Endothelial cell of umbilical vein (primary cell): Measurements from ENCODE around the gene CBLN4. TPM values are rescaled to one million over a fixed set of nuclear protein-coding genes. Genes with fewer than 3 reads are reported as not detected.

Source experiments
- BruUV-seq: library from RNA; stranded (reverse); fragments of 400-500 nt; replicated peaks from 2 replicates; lab custom pipeline; 2021; lab: Mats Ljungman, UMichigan
- CTCF ChIA-PET: fragments of 300-600, 350-600 bp; sonication (Branson Sonifier 250); formaldehyde crosslinking; loops from one replicate; lab custom pipeline; 2021; ENCODE audit warnings: antibody characterized with exemption, inconsistent platforms; lab: Charles Lee
- POLR2A ChIA-PET: fragments of 300-600, 350-600 bp; sonication (Branson Sonifier 250); formaldehyde crosslinking; loops from one replicate; lab custom pipeline; 2021; ENCODE audit warnings: antibody characterized with exemption, inconsistent platforms; lab: Charles Lee
- DNase-seq: peaks from one replicate; pipeline ENCODE4 v3.0.0-alpha.2; 2011; ENCODE audit warnings: low read depth, low spot score
- FAIRE-seq: peaks from 2 replicates; lab custom pipeline; 2011; peaks lifted over from hg19 to GRCh38; lab: Jason Lieb, UNC
- H2AFZ ChIP-seq: 2 replicates; pipeline ENCODE4 v1.6.0; 2012; ENCODE audit warnings: low read depth, low read length, control low read depth, inconsistent platforms
- H3K27ac ChIP-seq: 2 replicates; pipeline ENCODE4 v1.5.1; 2011; ENCODE audit warnings: low read depth, mild to moderate bottlenecking, control low read depth, low read length, moderate library complexity; ENCODE audit not compliant: insufficient read depth
- H3K27me3 ChIP-seq, 2 experiments: 2 replicates each; pipeline versions ENCODE4 v1.6.0 to v1.6.1; 2011; ENCODE audit warnings: low read length in 2 of 2, mixed read lengths in 1 of 2; ENCODE audit not compliant: control insufficient read depth in 2 of 2, insufficient read depth in 2 of 2
- H3K36me3 ChIP-seq, 2 experiments: 2 replicates in 1 of 2; 3 replicates in 1 of 2; pipeline ENCODE4 v1.5.1; 2011; ENCODE audit warnings: low read length in 2 of 2, mild to moderate bottlenecking in 1 of 2, moderate library complexity in 1 of 2; ENCODE audit not compliant: control insufficient read depth in 2 of 2, insufficient read depth in 2 of 2; ENCODE audit errors: extremely low read depth in 1 of 2
- H3K4me1 ChIP-seq: 3 replicates; pipeline ENCODE4 v1.5.1; 2011; ENCODE audit warnings: mild to moderate bottlenecking, low read length; ENCODE audit not compliant: control insufficient read depth, insufficient read depth; ENCODE audit errors: extremely low read depth
- H3K4me2 ChIP-seq: 2 replicates; pipeline ENCODE4 v1.6.1; 2011; ENCODE audit warnings: low read length, control low read depth, mixed read lengths; ENCODE audit not compliant: insufficient read depth
- H3K4me3 ChIP-seq, 3 experiments: fragments of 200-600 bp in 1 of 3; sonication (generic), shearing (Covaris generic) in 1 of 3; replicated peaks in 1 of 3; 2 replicates each; pipeline ENCODE4 v1.5.1; 2011 to 2016; ENCODE audit warnings: control low read depth in 3 of 3, low read length in 3 of 3, mild to moderate bottlenecking in 2 of 3, inconsistent platforms in 1 of 3, low read depth in 1 of 3, moderate library complexity in 1 of 3; ENCODE audit not compliant: insufficient read depth in 1 of 3
- H3K79me2 ChIP-seq: 2 replicates; pipeline ENCODE4 v1.6.0; 2012; ENCODE audit warnings: low read length, inconsistent platforms; ENCODE audit not compliant: control insufficient read depth, insufficient read depth
- H3K9ac ChIP-seq: replicated peaks from 2 replicates; pipeline ENCODE3; 2011; ENCODE audit warnings: low read length, control low read depth; ENCODE audit not compliant: insufficient read depth; ENCODE audit errors: extremely low read depth
- H3K9me1 ChIP-seq: replicated peaks from 3 replicates; pipeline ENCODE4 v1.6.0; 2011; ENCODE audit warnings: mild to moderate bottlenecking, low read length; ENCODE audit not compliant: control insufficient read depth, insufficient read depth; ENCODE audit errors: extremely low read depth
- H3K9me3 ChIP-seq: replicated peaks from 2 replicates; pipeline ENCODE4 v1.5.1; 2012; ENCODE audit warnings: low read length, inconsistent platforms; ENCODE audit not compliant: control insufficient read depth, insufficient read depth
- H4K20me1 ChIP-seq: replicated peaks from 2 replicates; pipeline ENCODE3; 2011; ENCODE audit warnings: mild to moderate bottlenecking, low read length; ENCODE audit not compliant: control insufficient read depth, insufficient read depth; ENCODE audit errors: extremely low read depth
- CTCF ChIP-seq, 2 donors: IDR thresholded peaks; 1 replicate in 1 of 2; 2 replicates in 1 of 2; pipeline ENCODE4 v1.5.1; 2011; ENCODE audit warnings: low read length in 2 of 2, mild to moderate bottlenecking in 2 of 2, moderate library complexity in 2 of 2, control low read depth in 1 of 2, inconsistent platforms in 1 of 2, low read depth in 1 of 2; ENCODE audit not compliant: insufficient read depth in 1 of 2; ENCODE audit errors: extremely low read depth in 1 of 2
- EZH2 ChIP-seq: IDR thresholded peaks from 2 replicates; pipeline ENCODE4 v1.6.1; 2012; ENCODE audit warnings: borderline replicate concordance, low read depth, mild to moderate bottlenecking, moderate library complexity, low read length, inconsistent platforms; ENCODE audit not compliant: severe bottlenecking
- FOS ChIP-seq: IDR thresholded peaks from 2 replicates; pipeline ENCODE4 v1.6.1; 2011; ENCODE audit warnings: mild to moderate bottlenecking, low read length, moderate library complexity, borderline replicate concordance; ENCODE audit not compliant: insufficient read depth
- GATA2 ChIP-seq: IDR thresholded peaks from 2 replicates; pipeline ENCODE4 v1.7.0; 2011; ENCODE audit warnings: low read depth, mild to moderate bottlenecking, moderate library complexity, mixed read lengths, low read length; ENCODE audit not compliant: insufficient read length, insufficient read depth
- JUN ChIP-seq: IDR thresholded peaks from 2 replicates; pipeline ENCODE4 v1.6.1; 2011; ENCODE audit warnings: borderline replicate concordance, low read depth; ENCODE audit not compliant: insufficient read length, insufficient read depth
- MYC ChIP-seq: IDR thresholded peaks from one replicate; pipeline ENCODE4 v1.6.1; 2011; ENCODE audit warnings: mild to moderate bottlenecking, low read depth, low read length
- POLR2A ChIP-seq: IDR thresholded peaks from 2 replicates; pipeline ENCODE4 v1.6.1; 2012; ENCODE audit warnings: low read depth, mild to moderate bottlenecking, control low read depth, low read length
- dilution Hi-C: fragments of 300-500 bp; cut with MboI; formaldehyde crosslinking; loops from one replicate; pipeline ENCODE4 v1.15.0; 2019; ENCODE audit warnings: low sequenced_read_pairs; ENCODE audit not compliant: extremely low pct_ligation_motif_present
- intact Hi-C: fragments of 100-400 bp; cut with micrococcal nuclease; formaldehyde crosslinking; loops from one replicate; pipeline ENCODE4 v1.10.0; 2022
- polyA plus RNA-seq, 4 experiments: library from polyadenylated mRNA; depleted of rRNA in 3 of 4; stranded (reverse) in 3 of 4; unstranded in 1 of 4; fragments of >200 nt; gene quantifications; 2 replicates each; pipeline versions ENCODE4 v1.2.1 to v1.2.3, GENCODE V29; 2011 to 2012; ENCODE audit warnings: missing spikeins in 1 of 4
- total RNA-seq: library from RNA; stranded (reverse); gene quantifications from 2 replicates; pipeline ENCODE4 v1.2.3, GENCODE V29; 2021
- TF ChIP-seq, protein P1 (sequence below): IDR thresholded peaks from 2 replicates; pipeline ENCODE4 v1.6.1; 2011; ENCODE audit not compliant: insufficient read depth, insufficient read length

Gene CBLN4
- total and polyA plus RNA-seq, 2 donors (not counting 3 experiments of a cell fraction or from before 2014, with no cell fraction given), result not detected

- Histone ChIP-seq H2AFZ (no peak overlapping the region), H3K4me1 (no peaks in the 10 kb centered on the region), H3K36me3 (no peaks in the 10 kb centered on the region), H3K4me2 (no peak overlapping the region), H3K4me3 (no peak overlapping the region), H3K9me3 (peaks cover 12% of the 10 kb centered on the region), H3K27ac (no peak overlapping the region), H3K9ac (no peak overlapping the region), H3K27me3 (no peaks in the 10 kb centered on the region), H3K9me1 (no peaks in the 10 kb centered on the region), H3K79me2 (no peaks in the 10 kb centered on the region), H4K20me1 (no peaks in the 10 kb centered on the region)
- DNase-seq (no peak), FAIRE-seq (no peak)
- no peak for TF ChIP-seq EZH2
- no peak for TF ChIP-seq JUN
- TF ChIP-seq POLR2A, result no peak
- no peak for TF ChIP-seq MYC
- TF ChIP-seq CTCF (IDR thresholded peaks at IDR 0.05; ENCODE audit: extremely low read depth in 1 of 2, insufficient read depth in 1 of 2, low read depth in 1 of 2, low read length in 2 of 2), result no peak
- no peak for TF ChIP-seq FOS
- TF ChIP-seq GATA2, result no peak
- TF ChIP-seq, protein P1, sequence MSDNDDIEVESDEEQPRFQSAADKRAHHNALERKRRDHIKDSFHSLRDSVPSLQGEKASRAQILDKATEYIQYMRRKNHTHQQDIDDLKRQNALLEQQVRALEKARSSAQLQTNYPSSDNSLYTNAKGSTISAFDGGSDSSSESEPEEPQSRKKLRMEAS, result no peak
- dilution Hi-C loops, result no loop called here
- BruUV-seq, result no TSS peak
- intact Hi-C loops, result no loop called here
- POLR2A ChIA-PET, result no interaction called here
- CTCF ChIA-PET, result no interaction called here
Measured at GRCh38 chr20:55977690-55978459, 27.4 kb downstream of the CBLN4 start.
